GM21825 (cell line): ENCODE measurements around the gene NHSL2.
A peak's percentile ranks its signal among the peaks of the same experiment; 100 is the strongest.

Experiments
- ATAC-seq: cut with Tn5 transposase; IDR thresholded peaks from one replicate; pipeline ENCODE4 v1.9.1; 2021; ENCODE audit warnings: mild to moderate bottlenecking, moderate library complexity; ENCODE audit not compliant: unreplicated experiment

NHSL2 gene

DNA sequence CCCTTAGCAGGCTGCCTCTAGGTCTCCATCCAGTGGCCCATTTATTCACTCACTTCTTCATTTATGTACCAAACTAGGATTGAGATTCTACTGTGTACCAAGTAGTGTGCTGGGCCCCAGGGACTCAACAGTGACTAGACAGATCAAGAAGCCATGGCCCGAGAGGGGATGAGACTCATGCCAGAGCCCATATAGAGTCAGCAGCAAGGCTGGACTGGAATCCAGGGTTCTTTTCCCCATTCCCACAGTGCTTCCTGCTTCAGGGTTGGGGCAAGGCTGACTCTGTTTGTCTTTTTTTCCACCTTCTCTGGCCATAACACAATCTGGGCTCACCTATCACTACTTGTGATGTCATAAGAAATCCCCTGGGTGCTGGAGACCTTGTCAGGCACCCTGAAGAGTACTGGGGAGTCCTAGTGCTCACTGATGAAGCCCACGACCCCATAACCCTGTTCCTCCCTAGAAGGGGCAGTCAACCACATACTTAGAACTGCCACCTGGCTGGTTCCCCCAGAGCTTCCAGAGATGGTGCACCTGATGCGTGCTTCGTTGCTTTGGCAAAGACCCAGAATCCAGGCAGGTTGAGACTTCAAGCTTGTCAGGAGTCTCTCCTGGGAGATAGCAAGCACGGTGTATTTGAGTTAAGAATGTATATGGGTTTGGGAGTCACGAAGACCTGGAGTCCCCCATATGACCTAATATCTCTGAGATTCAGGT, 214.8 kb downstream of the NHSL2 start:
- no peak for ATAC-seq

DNA sequence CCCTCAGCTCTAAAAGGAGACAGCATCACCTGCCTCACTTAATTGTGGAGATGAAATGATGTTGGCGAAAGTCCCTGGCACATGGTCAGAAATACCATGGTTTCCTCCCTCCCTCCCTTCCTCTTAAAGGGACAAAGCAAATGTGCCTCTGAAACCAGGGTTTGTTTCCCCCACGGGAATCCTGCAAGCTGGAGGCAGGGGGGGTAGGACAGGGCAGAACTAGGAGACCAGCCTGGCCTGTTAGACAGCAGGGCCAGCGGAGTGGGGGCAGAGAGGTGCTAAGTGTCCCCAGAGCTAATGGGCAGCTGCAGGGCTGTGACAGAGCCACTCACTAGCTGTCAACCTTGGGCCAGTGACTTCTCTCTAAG, 215.4 kb downstream of the NHSL2 start:
- no peak for ATAC-seq

DNA sequence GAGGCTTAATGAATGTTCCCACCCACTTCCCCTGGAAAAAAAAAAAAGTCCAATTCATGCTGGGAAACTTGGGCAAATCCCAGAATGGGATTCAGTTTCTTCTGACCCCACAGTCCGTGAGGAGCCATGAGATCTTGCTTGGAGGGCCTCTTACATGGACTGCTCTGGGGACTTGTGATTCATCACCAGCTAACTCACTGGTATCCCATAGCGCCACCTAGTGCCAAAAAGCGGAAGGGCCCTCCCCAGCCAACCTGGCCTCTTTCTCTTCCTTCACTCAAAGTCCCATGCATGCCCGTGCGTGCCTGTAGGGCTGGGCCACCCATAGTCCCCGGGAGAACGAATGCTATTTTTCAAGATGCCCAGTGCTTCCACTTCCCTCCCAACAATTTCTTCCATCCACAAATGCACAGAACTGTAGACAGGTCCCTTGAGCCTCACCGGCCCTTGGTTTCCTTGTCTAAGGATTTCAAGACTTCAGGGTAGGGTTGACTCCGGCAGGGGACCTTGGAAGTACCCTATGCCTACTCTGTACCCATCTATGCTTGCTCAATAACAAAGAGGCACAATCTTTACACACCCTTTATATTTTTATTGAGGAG, 216.0 kb downstream of the NHSL2 start:
- peak; percentile 70 for ATAC-seq

DNA sequence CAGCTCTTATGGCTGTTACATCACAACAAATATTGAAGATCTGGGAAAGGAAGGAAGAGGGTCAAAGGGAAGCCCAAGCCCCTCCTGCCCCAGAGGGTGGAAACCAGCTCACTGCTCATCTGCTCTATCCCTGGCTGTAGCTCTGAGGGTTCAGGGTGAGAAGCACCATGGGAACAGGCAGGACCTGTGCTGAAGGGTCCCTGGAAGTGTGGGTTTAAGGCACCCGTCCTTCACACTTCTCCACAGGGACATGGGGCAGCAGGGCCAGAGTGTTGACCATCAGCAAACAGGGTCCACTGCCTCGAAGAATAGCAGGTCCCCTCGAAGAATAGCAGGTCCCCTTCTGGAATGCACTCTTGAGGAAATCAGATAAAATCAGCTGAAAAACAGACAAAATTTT, 216.7 kb downstream of the NHSL2 start:
- no peak for ATAC-seq

DNA sequence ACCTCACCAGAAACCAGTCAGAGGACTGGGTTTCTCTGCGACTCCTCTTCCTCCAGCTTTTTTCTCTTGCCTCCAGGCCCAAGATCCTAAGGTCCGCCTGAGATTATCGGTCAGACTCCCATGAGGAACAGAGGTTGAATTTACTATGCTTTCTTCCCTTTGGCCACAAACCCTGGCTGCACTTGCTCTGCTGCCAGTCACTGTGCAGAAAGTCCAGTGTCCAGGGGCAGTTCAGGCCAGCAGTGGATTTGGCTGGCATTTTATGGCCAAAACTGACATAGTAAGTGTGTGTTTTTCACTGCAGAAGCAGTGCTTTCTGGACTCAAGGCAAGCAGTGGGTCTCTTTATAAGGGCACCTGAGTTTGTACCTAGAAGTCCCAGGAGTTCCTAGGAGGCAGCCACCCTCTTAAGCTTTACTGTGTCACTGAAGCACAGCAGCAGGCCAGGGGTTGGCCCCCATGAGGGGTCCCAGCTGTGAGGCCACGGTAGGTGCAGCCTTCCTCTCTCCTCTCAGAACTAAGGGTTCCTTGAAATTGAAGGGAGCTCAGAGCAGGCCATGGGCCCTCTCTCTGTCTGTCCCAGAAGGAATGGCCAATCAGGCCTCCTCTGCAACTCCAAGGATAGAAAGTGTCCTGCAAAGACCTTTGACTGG, 217.7 kb downstream of the NHSL2 start:
- no peak for ATAC-seq

DNA sequence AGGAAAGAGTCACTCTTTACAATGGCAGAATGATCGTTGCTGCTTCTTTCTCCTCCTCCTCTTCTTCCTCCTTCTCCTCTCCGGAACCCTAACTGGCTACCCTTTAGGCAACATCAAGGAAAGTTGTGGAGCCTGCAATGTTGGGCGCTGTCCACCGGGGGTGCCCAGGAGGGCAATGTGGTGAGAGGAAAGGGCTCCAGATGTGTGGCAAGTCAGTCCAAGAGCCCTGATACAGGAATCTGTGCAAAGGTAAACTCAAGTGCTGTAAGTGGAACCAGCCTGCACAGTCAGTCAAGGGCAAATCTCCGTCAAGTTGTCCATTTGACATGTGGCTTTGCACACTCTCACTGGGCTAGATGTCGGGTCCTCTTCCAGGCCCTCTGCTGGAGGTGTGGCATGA, 218.2 kb downstream of the NHSL2 start:
- ATAC-seq, result no peak

DNA sequence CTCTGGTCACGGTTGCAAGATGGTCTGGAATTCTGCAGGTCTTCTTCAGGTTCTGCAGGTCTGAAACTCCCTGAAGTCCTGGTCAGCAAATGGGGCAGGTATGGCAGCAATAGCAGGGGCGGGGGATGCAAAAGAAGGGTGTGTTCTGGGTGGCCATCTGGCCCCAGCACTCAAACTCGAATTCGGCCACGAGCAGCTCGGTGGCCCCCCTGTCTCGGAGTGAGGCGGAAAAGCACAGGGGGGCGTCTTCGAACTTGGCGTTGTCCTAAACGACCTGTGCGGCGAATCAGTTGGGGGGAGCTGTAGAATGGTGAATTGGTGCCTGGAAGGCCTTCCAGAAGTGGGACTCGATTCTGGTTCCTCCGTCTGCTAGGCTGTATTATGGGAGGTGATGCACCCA, 219.0 kb downstream of the NHSL2 start:
- no peak for ATAC-seq

DNA sequence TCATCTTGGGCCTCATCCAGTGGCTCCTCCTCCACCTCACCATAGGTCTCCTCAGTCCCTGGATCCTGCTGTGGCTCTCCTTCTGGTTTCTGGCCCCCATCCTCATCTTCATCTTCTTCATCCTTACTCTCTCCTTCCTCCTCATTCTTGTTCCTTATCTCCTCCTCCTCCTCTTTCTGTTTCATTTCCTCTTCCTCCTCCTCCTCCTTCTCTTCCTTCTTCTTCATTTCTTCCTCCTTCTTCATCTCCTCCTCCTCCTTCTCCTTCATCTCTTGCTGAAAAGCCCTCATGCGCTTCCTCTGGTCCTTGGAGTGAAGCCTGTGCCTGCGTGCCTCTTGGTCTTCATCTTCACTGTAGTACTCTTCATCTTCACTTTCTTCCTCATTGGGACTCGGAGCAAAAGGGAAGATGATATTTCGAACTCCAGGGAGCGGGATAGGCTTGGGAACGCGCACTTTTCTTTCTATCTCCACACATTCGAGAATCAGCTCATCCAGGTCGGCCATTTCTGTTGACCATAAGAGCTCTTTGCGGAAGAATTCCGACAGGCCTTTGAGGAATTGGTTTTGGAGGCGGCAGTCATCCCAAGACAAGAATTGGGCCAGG, 219.6 kb downstream of the NHSL2 start:
- ATAC-seq, result no peak

DNA sequence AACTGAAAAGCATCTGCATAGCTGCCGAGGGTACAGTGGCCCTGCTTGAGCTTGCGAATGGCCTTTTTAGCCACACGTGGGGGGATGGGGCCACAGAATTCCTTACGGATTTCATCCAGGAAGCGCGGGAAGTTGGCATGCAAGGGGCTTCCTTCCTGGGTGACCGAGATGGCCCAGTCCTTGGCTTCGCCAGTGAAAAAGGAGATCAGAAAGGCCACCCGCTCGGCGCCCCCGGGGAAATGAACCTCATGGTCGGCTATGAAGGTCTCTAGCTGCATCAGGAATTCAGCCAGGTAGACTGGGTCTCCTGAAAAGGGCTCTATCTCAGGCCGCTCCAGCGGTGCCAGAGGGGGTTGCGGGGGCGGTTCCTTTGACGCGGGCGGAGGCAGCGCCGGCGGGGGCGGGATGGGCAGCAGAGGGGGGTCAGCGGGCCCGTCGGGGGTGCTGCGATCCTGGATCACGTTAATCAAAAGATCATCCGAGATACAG, 220.2 kb downstream of the NHSL2 start:
- ATAC-seq, result no peak

DNA sequence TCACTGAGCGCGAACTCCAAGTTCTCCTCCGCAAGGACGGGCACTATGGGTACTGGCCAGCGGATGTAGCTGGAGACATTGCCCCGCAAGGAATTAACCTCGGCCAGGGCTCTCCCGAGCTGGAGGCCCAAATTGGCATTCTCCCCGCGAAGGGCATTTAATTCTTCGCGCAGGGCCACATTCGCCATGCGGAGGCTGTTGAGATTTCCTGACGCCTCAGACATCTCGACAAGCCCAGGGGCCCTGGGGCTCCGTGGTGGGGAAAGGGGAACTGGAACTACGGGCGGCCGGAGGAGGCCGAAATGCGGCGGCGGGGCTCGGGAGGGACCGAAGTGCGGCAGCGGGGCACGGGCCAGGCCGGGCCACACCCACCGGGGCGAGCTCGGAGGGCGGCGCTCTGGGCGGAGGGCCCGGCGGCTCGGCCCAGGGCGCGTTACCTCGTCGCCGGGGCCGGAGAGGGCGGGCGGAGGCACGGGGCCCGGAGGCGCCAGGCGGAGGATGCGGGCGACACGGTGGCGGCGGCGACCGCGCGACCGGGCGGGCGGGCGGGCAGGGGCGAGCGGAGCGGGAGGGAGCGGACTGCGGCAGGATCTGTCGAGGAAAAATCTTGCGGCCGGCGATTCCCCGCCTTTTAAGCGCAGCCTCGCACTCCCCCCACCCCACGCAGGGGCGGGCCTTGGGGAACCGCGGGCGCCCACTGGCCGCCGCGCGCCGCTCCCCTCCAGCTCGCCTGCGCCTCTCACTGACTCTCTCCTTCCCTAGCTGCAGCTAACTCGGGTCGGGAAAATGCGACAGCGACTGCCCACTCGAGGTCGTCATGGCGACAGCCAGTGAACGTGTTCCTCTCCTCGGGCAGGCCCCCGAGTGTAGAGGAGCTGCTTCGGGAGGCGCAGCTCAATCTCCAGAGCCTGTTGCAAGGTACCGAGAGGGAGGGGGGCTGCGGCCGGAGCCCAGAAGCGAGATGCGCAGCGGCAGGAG, 221.0 kb downstream of the NHSL2 start, which contains the start of gene RTL5:
Gene RTL5 (minus strand): TSS at position 599 of the 978 bp plus-strand sequence.
- ATAC-seq, result no peak

DNA sequence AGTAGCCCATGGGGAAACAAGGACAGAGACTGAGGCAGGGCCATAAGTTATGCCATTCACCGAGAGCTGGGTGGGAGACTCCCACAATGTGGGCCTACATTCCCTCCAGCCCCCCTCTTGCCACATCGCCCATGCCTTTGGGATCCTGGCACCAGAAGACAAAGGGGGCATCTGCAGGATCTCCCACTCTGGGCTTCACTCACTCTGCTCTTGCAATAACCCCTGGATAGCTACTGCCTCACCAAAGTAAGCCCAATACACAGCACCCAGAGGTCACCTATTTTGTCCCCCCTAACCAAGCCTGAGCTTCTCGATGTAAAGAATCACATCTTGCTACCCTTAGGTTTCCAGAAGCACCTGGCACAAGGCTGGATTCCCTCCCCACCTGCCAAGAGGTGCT, 221.8 kb downstream of the NHSL2 start:
- ATAC-seq, result no peak

DNA sequence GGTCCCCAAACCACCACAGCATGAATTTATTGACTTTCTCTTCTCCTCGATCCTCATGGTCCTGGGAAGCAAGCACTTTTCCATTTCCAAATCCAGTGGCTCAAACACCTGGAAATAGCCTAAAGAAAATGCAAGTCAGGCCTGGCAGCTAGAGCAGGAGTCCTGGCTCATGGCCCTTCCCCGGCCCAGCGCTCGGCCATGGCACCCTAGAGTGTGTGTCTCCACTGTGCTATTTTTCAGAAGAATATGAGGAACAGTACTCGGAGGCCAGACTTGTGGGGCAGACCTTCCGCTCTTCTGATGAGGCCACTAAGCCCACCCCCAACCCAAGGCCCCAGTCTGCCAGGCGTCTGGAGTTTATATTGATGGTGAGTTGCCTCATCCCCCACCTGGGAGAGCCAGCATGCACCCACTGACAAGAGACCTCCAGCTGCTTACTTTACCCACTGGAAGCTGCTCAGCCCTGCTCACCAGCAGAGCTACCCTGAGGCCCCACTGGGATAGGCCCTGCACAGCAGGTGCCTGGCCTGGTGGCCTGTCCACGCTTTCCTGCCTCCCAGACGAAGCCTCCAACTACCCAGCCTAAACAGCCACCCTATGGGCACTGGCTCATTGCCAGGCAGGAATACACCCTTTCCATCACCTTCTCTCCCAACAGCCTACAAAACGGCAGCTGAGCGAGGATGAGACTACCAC, 223.4 kb downstream of the NHSL2 start:
- ATAC-seq, result no peak

DNA sequence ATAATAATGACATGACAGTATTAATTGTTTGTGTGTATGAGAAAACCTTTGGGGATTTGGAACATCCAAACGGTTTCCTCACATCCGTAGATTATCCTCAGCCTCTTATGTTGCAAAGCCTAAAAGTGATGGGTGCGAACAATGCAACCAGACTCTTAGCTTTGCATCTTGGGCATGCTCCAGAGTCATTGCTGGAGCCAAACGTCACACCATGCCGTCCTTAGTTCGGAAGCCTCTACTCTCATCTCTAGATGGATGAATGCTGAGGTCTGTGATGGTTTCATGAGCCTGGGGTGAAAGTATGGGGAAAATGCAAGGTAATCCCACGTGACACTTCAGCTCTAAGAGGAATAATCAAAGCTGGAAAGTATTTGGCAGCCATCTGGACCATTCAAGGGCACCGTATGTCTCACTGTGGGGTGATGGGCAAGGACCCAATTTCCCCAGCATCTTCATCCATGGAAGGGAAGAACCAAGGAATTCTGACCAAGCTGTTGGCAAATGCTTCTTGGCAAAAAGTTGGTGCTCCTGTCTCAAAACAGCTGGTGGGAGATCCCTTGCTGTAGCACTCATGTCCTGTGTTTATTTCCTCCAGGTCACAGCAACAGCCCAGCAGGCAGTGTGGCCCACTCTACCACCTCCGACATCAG, 227.3 kb downstream of the NHSL2 start:
- ATAC-seq, result no peak

DNA sequence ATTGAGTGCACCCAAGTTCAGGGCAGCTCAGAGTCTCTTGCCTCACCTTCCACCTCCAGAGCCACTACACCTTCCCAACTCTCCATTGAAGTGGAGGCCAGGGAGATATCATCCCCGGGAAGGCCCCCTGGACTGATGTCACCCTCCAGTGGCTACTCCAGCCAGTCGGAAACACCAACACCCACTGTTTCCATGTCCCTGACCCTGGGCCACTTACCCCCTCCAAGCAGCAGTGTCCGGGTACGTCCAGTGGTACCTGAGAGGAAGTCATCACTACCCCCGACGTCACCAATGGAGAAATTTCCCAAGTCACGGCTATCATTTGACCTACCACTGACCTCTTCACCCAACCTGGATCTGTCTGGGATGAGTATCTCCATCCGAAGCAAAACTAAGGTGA, 228.9 kb downstream of the NHSL2 start:
- no peak for ATAC-seq

DNA sequence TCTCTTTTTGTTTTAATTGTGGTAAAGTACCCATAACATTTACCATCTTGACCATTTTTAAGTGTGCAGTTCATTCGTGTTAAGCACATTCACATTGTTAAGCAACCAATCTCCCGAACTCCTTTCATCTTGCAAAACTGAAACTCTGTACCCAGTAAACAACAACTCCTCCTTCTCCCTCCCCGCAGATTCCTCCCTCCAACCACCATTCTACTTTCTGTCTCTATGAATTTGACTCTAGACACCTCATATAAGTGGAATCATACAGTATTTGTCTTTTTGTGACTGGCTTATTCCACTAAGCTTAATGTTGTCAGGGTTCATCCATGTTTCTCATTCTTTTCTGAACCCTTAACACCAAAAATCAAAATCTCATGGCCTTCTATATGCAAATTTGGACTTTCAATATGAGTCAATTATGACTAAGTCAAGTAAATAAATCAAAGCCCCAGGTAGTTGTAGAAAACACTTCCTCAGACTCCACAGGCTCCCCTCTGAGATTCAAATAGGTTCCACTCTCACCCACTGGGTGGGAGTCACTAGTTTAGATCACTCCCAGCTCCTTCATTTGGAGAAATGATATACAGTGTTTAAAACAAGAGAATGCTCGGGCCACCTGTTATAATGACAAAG, 230.8 kb downstream of the NHSL2 start:
- peak; percentile 63 for ATAC-seq

DNA sequence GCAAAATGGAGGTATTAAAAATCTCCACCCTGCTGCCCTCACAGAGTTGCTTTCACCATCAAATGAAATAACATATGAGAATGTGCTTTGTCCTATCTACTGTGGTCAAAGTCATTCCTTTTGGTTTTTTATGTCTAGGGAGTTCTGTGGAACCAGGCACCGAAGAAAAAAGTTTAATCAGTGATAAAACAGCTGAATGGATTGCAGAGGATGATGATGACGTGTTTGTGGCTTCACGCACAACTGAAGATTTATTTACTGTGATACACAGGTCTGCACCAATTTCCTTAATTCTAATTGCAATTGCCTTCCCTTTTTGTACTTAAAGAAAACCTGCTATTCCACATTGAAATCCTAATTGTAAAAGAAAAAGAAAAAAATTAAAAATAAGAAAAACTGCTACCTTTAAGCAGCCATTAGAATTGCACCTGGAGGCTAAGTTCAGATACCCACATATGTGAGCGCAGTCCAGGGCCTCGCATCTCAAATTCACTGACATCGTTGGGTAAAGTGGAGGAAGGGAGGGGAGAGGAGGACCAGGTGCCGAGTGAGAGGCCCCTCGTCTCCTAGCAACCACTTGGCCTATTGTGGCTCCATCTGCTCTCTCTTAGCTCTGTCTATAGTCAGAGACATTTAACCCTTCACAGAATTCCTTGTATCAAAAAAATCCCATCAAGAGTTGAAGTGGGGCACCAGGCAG, 231.6 kb downstream of the NHSL2 start:
- no peak for ATAC-seq

DNA sequence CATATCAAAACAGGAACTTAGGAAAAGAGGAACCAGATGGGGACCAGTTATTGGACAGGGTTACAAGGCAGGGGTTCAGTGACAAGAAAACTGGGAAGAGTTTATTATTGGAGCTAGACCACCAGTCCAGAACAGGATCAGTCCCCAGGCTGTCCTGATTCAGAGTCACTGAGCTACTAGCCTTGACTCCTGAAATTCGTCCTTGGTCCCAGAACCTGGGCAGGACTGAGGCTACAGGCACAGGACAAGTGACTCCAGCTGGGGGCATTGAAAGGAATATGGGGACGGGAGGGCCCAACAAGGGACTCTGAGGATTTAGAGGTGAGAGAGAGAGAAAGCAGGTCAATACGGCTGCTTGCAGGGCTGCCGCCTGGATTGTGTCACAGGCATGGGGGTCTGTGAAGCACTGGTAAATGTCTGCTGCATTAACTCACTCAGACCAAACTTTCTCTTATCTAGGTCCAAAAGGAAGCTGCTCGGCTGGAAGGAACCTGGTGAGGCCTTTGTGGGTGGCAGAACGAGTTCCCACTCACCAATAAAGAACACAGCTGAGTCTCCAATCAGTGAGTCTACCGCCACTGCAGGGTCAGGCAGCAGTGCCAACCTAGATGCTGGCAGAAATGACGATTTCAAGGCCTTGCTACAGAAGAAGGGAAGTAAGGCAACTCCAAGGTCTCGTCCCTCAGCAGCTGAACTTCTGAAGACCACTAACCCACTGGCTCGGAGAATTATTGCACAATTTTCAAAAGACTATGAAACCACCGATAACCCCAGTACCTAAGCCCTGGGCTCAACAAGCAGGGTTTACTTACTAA, 232.4 kb downstream of the NHSL2 start:
- ATAC-seq, result no peak

DNA sequence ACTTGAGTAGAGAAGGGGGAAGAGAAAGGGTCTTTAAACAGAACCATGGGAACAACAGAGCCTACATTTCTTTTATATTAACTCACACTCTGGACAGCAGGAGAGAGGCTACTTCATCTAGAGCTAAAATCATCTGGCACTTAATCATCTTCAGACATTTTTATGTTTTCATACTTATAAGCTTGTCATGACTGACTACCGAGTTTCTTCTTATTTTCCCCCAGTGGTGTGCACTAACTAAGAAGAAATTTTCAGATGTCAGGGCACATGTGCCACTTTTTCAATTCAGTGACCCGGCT, 232.9 kb downstream of the NHSL2 start:
- no peak for ATAC-seq
